ENCODE measurements around the gene SYK. TPM values are rescaled to one million over a fixed set of nuclear protein-coding genes. Genes with fewer than 3 reads are reported as not detected.
"Not testable (repeated sequence)": the region's sequence is repeated elsewhere in the genome, so short reads cannot be mapped to it uniquely, and the experiment has no call there.

Gene SYK
- total and polyA plus RNA-seq, 2 experiments from 2014 or later: 4.9 to 5.1 TPM

- no peaks in the 10 kb centered on the region for H3K4me1 ChIP-seq (ENCODE audit: insufficient read depth)
- DNase-seq (ENCODE audit: low spot score): no peak
- no peaks in the 10 kb centered on the region for H3K36me3 ChIP-seq (replicated peaks; ENCODE audit: insufficient read depth, low read depth)
- H3K4me3 ChIP-seq: no peak overlapping the region
- H4K20me1 ChIP-seq (ENCODE audit: insufficient read depth, poor library complexity, severe bottlenecking): no peaks in the 10 kb centered on the region
- H3K9me2 ChIP-seq (replicated peaks; ENCODE audit: insufficient read depth): no peaks in the 10 kb centered on the region
- H3K9me3 ChIP-seq (ENCODE audit: low read depth): no peaks in the 10 kb centered on the region
- H3K4me2 ChIP-seq: no peak overlapping the region
- TF ChIP-seq EZH2 (IDR thresholded peaks at IDR 0.05; ENCODE audit: borderline replicate concordance) (no peak), EZH2phosphoT487 (IDR thresholded peaks at IDR 0.05; ENCODE audit: low read depth, severe bottlenecking, unreplicated experiment) (no peak), CTCF (IDR thresholded peaks at IDR 0.05; ENCODE audit: poor library complexity) (no peak)
- no peaks in the 10 kb centered on the region for H3K79me2 ChIP-seq
- WGBS (ENCODE audit: low lambda C conversion rate, missing lambda C conversion rate): 91% methylated on average over 8 of the region's 8 CpGs
- no peak overlapping the region for H2AFZ ChIP-seq
- no peak overlapping the region for H3K27ac ChIP-seq
- H3K27me3 ChIP-seq: no peaks in the 10 kb centered on the region
Measured at GRCh38 chr9:90884178-90884577, 82.6 kb downstream of the SYK start.

DNA sequence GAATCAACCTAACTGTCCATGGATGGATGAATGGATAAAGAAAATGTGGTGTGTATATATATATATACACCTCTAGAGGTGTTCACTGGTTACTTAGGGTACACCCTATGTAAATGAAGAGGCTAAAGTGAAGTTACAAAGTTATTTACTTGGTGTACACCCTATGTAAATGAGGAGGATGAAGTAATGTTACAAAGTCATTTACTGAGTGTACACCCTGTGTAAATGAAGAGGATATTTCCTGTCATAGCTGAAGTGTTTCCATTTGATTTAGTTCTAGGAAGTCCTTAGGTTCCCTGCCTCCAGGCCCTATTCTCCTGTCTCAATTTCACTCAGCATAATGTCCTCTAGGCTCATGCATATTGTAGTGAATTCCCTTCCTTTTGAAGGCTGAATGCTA, 85.2 kb downstream of the SYK start:
- not testable (repeated sequence) for H2AFZ ChIP-seq; H3K4me2 ChIP-seq; H3K27me3 ChIP-seq; H3K9me3 ChIP-seq (ENCODE audit: low read depth); H3K36me3 ChIP-seq (replicated peaks; ENCODE audit: insufficient read depth, low read depth); H4K20me1 ChIP-seq (ENCODE audit: insufficient read depth, poor library complexity, severe bottlenecking); H3K4me3 ChIP-seq; H3K27ac ChIP-seq; DNase-seq (ENCODE audit: low spot score); H3K79me2 ChIP-seq; H3K9me2 ChIP-seq (replicated peaks; ENCODE audit: insufficient read depth); H3K4me1 ChIP-seq (ENCODE audit: insufficient read depth)

DNA sequence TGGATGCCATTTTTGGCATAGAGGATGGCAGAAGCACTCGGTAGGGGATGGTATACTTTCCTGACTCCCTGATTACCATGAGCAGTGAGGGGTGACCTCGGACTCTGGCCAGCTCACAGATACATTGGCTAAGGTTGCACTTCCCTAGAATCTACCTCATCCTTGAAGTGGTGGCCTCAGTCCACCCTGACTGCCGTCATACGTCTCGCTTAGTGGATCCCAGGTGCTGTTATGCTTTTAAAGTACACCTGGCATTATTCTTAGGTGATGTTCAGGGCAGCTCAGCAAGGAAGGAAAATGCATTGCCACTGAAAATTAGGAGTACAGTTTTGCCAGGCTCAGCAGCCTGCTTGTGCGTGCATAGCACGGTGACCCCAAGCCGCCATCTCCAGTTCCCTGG, 87.3 kb downstream of the SYK start:
- no peak overlapping the region for H3K4me2 ChIP-seq
- H3K9me2 ChIP-seq (replicated peaks; ENCODE audit: insufficient read depth): no peaks in the 10 kb centered on the region
- H3K27me3 ChIP-seq: no peaks in the 10 kb centered on the region
- no peaks in the 10 kb centered on the region for H3K36me3 ChIP-seq (replicated peaks; ENCODE audit: insufficient read depth, low read depth)
- no peak overlapping the region for H3K27ac ChIP-seq
- H3K4me3 ChIP-seq: no peak overlapping the region
- H3K4me1 ChIP-seq (ENCODE audit: insufficient read depth): peaks cover 10% of the 10 kb centered on the region
- no peaks in the 10 kb centered on the region for H3K9me3 ChIP-seq (ENCODE audit: low read depth)
- H4K20me1 ChIP-seq (ENCODE audit: insufficient read depth, poor library complexity, severe bottlenecking): no peaks in the 10 kb centered on the region
- no peak for DNase-seq (ENCODE audit: low spot score)
- WGBS (ENCODE audit: low lambda C conversion rate, missing lambda C conversion rate): 94% methylated on average over 8 of the region's 8 CpGs
- no peak overlapping the region for H2AFZ ChIP-seq
- TF ChIP-seq EZH2phosphoT487 (IDR thresholded peaks at IDR 0.05; ENCODE audit: low read depth, severe bottlenecking, unreplicated experiment) (no peak), EZH2 (IDR thresholded peaks at IDR 0.05; ENCODE audit: borderline replicate concordance) (no peak), CTCF (IDR thresholded peaks at IDR 0.05; ENCODE audit: poor library complexity) (no peak)
- H3K79me2 ChIP-seq: no peaks in the 10 kb centered on the region

DNA sequence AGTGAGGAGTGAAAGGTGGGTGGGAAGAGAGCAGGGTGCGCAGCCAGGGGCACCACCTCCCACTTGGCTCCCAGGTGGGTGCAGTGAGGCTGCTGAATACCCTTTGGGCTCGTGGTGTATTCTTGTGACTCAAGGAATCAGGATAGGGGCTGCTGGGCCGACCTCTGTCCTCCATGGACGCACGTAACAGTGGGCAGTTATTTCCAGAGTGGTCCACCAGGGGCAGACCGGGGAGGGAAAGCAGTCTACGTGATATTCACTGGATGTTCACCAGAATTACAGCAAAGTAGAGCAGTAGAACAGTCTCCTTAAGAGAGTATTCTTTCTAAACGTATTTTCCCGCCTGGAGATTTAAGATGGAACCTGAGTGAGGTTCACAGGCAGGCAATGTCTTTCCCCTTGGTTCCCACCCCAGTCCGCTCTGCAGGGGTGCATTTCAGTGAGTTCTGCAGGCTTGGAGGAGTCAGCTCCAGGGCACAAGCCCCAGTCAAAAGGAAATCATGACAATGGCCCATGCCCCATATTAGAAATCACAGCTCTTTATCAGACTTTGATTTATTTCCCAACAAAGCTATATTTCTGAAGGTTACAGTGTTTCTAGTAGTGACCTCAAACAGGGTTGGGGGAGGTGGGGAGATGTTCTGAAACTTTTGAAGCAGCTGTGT, 88.7 kb downstream of the SYK start:
- Histone ChIP-seq H3K27me3 (no peaks in the 10 kb centered on the region), H3K79me2 (no peaks in the 10 kb centered on the region), H3K27ac (no peak overlapping the region), H3K9me3 (ENCODE audit: low read depth) (no peaks in the 10 kb centered on the region), H4K20me1 (ENCODE audit: insufficient read depth, poor library complexity, severe bottlenecking) (no peaks in the 10 kb centered on the region), H3K4me2 (no peak overlapping the region), H3K4me1 (ENCODE audit: insufficient read depth) (peaks cover 10% of the 10 kb centered on the region), H3K9me2 (replicated peaks; ENCODE audit: insufficient read depth) (no peaks in the 10 kb centered on the region), H3K36me3 (replicated peaks; ENCODE audit: insufficient read depth, low read depth) (no peaks in the 10 kb centered on the region), H3K4me3 (no peak overlapping the region), H2AFZ (no peak overlapping the region)
- TF ChIP-seq EZH2 (IDR thresholded peaks at IDR 0.05; ENCODE audit: borderline replicate concordance): no peak
- TF ChIP-seq EZH2phosphoT487 (IDR thresholded peaks at IDR 0.05; ENCODE audit: low read depth, severe bottlenecking, unreplicated experiment): no peak
- no peak for TF ChIP-seq CTCF (IDR thresholded peaks at IDR 0.05; ENCODE audit: poor library complexity)
- 79% methylated on average over 10 of the region's 10 CpGs for WGBS (ENCODE audit: low lambda C conversion rate, missing lambda C conversion rate)
- DNase-seq (ENCODE audit: low spot score): no peak
